ES-I3 (cell line): ENCODE measurements around the gene CPE.
A peak's percentile ranks its signal among the peaks of the same experiment; 100 is the strongest.
"Not testable (repeated sequence)": the region's sequence is repeated elsewhere in the genome, so short reads cannot be mapped to it uniquely, and the experiment has no call there.

Experiments used
- H3K36me3 ChIP-seq: 2 replicates; pipeline ENCODE4 v1.6.1; 2013; ENCODE audit warnings: mild to moderate bottlenecking, low read length, control low read depth, moderate library complexity; ENCODE audit not compliant: insufficient read depth
- H3K4me1 ChIP-seq: 2 replicates; pipeline ENCODE4 v1.6.1; 2013; ENCODE audit warnings: mild to moderate bottlenecking, control low read depth, low read length; ENCODE audit not compliant: insufficient read depth
- H3K9ac ChIP-seq: 2 replicates; pipeline ENCODE4 v1.6.1; 2013; ENCODE audit warnings: low read depth, mild to moderate bottlenecking, low read length, moderate library complexity
- H3K9me3 ChIP-seq: 2 replicates; pipeline ENCODE4 v1.6.1; 2013; ENCODE audit warnings: mild to moderate bottlenecking, low read length, moderate library complexity; ENCODE audit not compliant: control insufficient read depth, insufficient read depth

The CPE gene

GRCh38 chr4:165378745-165379677, at the start of gene CPE:
CPE (plus strand) TSS chr4:165379008; CDS start chr4:165379222, 214 bp downstream.
- no peaks in the 10 kb centered on the region for H3K36me3 ChIP-seq
- peak within 1 kb of the TSS; percentile 60 for H3K9ac ChIP-seq
- peaks cover 6% of the 10 kb centered on the region for H3K4me1 ChIP-seq
- H3K9me3 ChIP-seq = no peaks in the 10 kb centered on the region

- Histone ChIP-seq H3K9me3 (no peaks in the 10 kb centered on the region), H3K4me1 (peaks cover 11% of the 10 kb centered on the region; the same call in 1 of the 2 replicates), H3K36me3 (0 out of 2 replicates have a peak, but pooled peaks cover 5% of the 10 kb centered on the region), H3K9ac (peak overlapping the region; percentile 81; the same call in 1 of the 2 replicates)
These were observed 48.7 kb upstream of the CPE start for GRCh38 chr4:165330071-165330470.

- H3K9me3 ChIP-seq = no peaks in the 10 kb centered on the region
- 0 out of 2 replicates have a peak, but pooled peaks cover 5% of the 10 kb centered on the region for H3K36me3 ChIP-seq
- peak overlapping the region; percentile 81; the same call in 1 of the 2 replicates for H3K9ac ChIP-seq
- peaks cover 11% of the 10 kb centered on the region; the same call in 1 of the 2 replicates for H3K4me1 ChIP-seq
These were observed 48.1 kb upstream of the CPE start for GRCh38 chr4:165330666-165331065.

GRCh38 chr4:165331359-165331758, 47.4 kb upstream of the CPE start:
- 0 out of 2 replicates have a peak, but pooled peaks cover 5% of the 10 kb centered on the region for H3K36me3 ChIP-seq
- H3K9ac ChIP-seq = peak overlapping the region; percentile 22; the same call in 1 of the 2 replicates
- H3K4me1 ChIP-seq = peaks cover 11% of the 10 kb centered on the region; the same call in 1 of the 2 replicates
- no peaks in the 10 kb centered on the region for H3K9me3 ChIP-seq

- Histone ChIP-seq H3K4me1 (peaks cover 11% of the 10 kb centered on the region; the same call in 1 of the 2 replicates), H3K36me3 (0 out of 2 replicates have a peak, but pooled peaks cover 5% of the 10 kb centered on the region), H3K9me3 (no peaks in the 10 kb centered on the region), H3K9ac (peak overlapping the region; percentile 22; the same call in 1 of the 2 replicates)
These were observed 47.0 kb upstream of the CPE start for GRCh38 chr4:165331823-165332222.

- Histone ChIP-seq H3K36me3 (peaks cover 7% of the 10 kb centered on the region; the same call in 1 of the 2 replicates), H3K4me1 (peaks cover 11% of the 10 kb centered on the region; the same call in 1 of the 2 replicates), H3K9me3 (no peaks in the 10 kb centered on the region), H3K9ac (no peak overlapping the region; the same call in 1 of the 2 replicates)
These were observed 46.3 kb upstream of the CPE start for GRCh38 chr4:165332502-165332901.

GRCh38 chr4:165335163-165335703, 43.6 kb upstream of the CPE start:
- Histone ChIP-seq H3K9ac (no peak overlapping the region), H3K36me3 (peaks cover 15% of the 10 kb centered on the region), H3K9me3 (no peaks in the 10 kb centered on the region)

GRCh38 chr4:165336743-165337142, 42.1 kb upstream of the CPE start:
- no peaks in the 10 kb centered on the region for H3K9me3 ChIP-seq
- peaks cover 15% of the 10 kb centered on the region for H3K36me3 ChIP-seq
- H3K9ac ChIP-seq = no peak overlapping the region
- no peaks in the 10 kb centered on the region for H3K4me1 ChIP-seq

More at GRCh38 chr4:165335163-165335703, 43.6 kb upstream of the CPE start:
- H3K4me1 ChIP-seq = peaks cover 7% of the 10 kb centered on the region; the same call in 1 of the 2 replicates

- not testable (repeated sequence) for H3K9ac ChIP-seq, H3K9me3 ChIP-seq, H3K36me3 ChIP-seq, H3K4me1 ChIP-seq
These were observed 36.5 kb upstream of the CPE start for GRCh38 chr4:165342340-165342739.

GRCh38 chr4:165343353-165344191, 35.2 kb upstream of the CPE start:
- Histone ChIP-seq H3K4me1 (no peaks in the 10 kb centered on the region), H3K9ac (no peak overlapping the region), H3K36me3 (peaks cover 8% of the 10 kb centered on the region; the same call in 1 of the 2 replicates), H3K9me3 (no peaks in the 10 kb centered on the region)

- Histone ChIP-seq H3K36me3 (no peaks in the 10 kb centered on the region), H3K9ac (no peak overlapping the region), H3K4me1 (no peaks in the 10 kb centered on the region), H3K9me3 (no peaks in the 10 kb centered on the region)
These were observed 33.0 kb upstream of the CPE start for GRCh38 chr4:165345666-165346417.

GRCh38 chr4:165347647-165348569, 30.9 kb upstream of the CPE start:
- no peaks in the 10 kb centered on the region for H3K36me3 ChIP-seq
- no peaks in the 10 kb centered on the region for H3K9me3 ChIP-seq
- H3K9ac ChIP-seq = no peak overlapping the region
- no peaks in the 10 kb centered on the region for H3K4me1 ChIP-seq
